GM23338 (cell line): ENCODE results near the gene XXYLT1. TPM values are rescaled to one million over a fixed set of nuclear protein-coding genes. Genes with fewer than 3 reads are reported as not detected.

Experiments used
- ATAC-seq: fragments of 200-7000 bp; cut with Tn5 transposase; 3 replicates; pipeline ENCODE4 v1.9.1; 2020
- DNase-seq: peaks from one replicate; pipeline ENCODE4 v3.0.0-alpha.2; 2015; ENCODE audit warnings: low spot score
- H2AFZ ChIP-seq: fragments of 200-600 bp; sonication (generic); 2 replicates; pipeline ENCODE4 v1.8.0; 2016; ENCODE audit warnings: antibody characterized with exemption, mild to moderate bottlenecking, moderate library complexity
- H3F3A ChIP-seq: fragments of 200-600 bp; sonication (generic); replicated peaks from 2 replicates; pipeline ENCODE4 v1.8.0; 2017; ENCODE audit warnings: antibody characterized with exemption, mixed run types, low read depth
- H3K27ac ChIP-seq: fragments of 200-600 bp; sonication (generic); 2 replicates; pipeline ENCODE4 v1.6.1; 2016; ENCODE audit warnings: low read depth
- H3K27me3 ChIP-seq: fragments of 200-600 bp; sonication (generic); 2 replicates; pipeline ENCODE4 v1.8.0; 2016; ENCODE audit warnings: mild to moderate bottlenecking, mixed run types, moderate library complexity; ENCODE audit not compliant: insufficient read depth
- H3K36me3 ChIP-seq: fragments of 200-600 bp; sonication (generic); 2 replicates; pipeline ENCODE4 v1.8.0; 2016; ENCODE audit warnings: mild to moderate bottlenecking; ENCODE audit not compliant: insufficient read depth
- H3K4me1 ChIP-seq: fragments of 200-600 bp; sonication (generic); 2 replicates; pipeline ENCODE4 v1.8.0; 2016; ENCODE audit warnings: mild to moderate bottlenecking, moderate library complexity; ENCODE audit not compliant: insufficient read depth
- H3K4me2 ChIP-seq: fragments of 200-600 bp; sonication (generic); 2 replicates; pipeline ENCODE4 v1.7.1; 2017; ENCODE audit warnings: mixed run types
- H3K4me3 ChIP-seq: fragments of 200-600 bp; sonication (generic); 2 replicates; pipeline ENCODE4 v1.6.1; 2016; ENCODE audit warnings: mixed run types
- H3K79me2 ChIP-seq: fragments of 200-600 bp; sonication (generic); replicated peaks from 2 replicates; pipeline ENCODE4 v1.8.0; 2017; ENCODE audit warnings: mild to moderate bottlenecking; ENCODE audit not compliant: insufficient read depth
- H3K9me2 ChIP-seq: fragments of 200-600 bp; sonication (generic); 2 replicates; pipeline ENCODE4 v1.8.0; 2017; ENCODE audit not compliant: insufficient read depth
- H4K20me1 ChIP-seq: fragments of 200-600 bp; sonication (generic); replicated peaks from 2 replicates; pipeline ENCODE4 v1.8.0; 2017; ENCODE audit warnings: mild to moderate bottlenecking; ENCODE audit not compliant: insufficient read depth
- H3K27ac Mint-ChIP-seq: 2 replicates; pipeline ENCODE4 v1.8.0; 2020; ENCODE audit warnings: inconsistent platforms, mild to moderate bottlenecking, moderate library complexity, mixed read lengths
- H3K27me3 Mint-ChIP-seq: 3 replicates; pipeline ENCODE4 v1.8.0; 2022; ENCODE audit warnings: low read depth, mild to moderate bottlenecking, moderate library complexity, mixed read lengths, inconsistent platforms; ENCODE audit not compliant: insufficient read depth, poor library complexity
- H3K36me3 Mint-ChIP-seq: 3 replicates; pipeline ENCODE4 v1.8.0; 2021; ENCODE audit warnings: low read depth, mild to moderate bottlenecking, inconsistent platforms, moderate library complexity, mixed read lengths
- H3K4me1 Mint-ChIP-seq: 3 replicates; pipeline ENCODE4 v1.8.0; 2020; ENCODE audit warnings: mild to moderate bottlenecking, inconsistent platforms, mixed read lengths
- H3K4me3 Mint-ChIP-seq: 3 replicates; pipeline ENCODE4 v1.8.0; 2021; ENCODE audit warnings: moderate library complexity, mild to moderate bottlenecking, inconsistent platforms, mixed read lengths
- H3K9me3 Mint-ChIP-seq: 3 replicates; pipeline ENCODE4 v1.8.0; 2020; ENCODE audit warnings: moderate library complexity, mild to moderate bottlenecking, inconsistent platforms, mixed read lengths
- CREB1 ChIP-seq: fragments of 250-450 bp; sonication (Bioruptor Pico); IDR thresholded peaks from 2 replicates; pipeline ENCODE4 v1.5.0; 2020; ENCODE audit warnings: low read depth, mild to moderate bottlenecking, moderate library complexity
- JUNB ChIP-seq: IDR thresholded peaks from one replicate; pipeline ENCODE4 v1.6.1; 2016; ENCODE audit warnings: antibody characterized with exemption; ENCODE audit not compliant: unreplicated experiment
- NANOG ChIP-seq: IDR thresholded peaks from 2 replicates; pipeline ENCODE4 v1.6.1; 2016; ENCODE audit warnings: antibody characterized with exemption, borderline replicate concordance
- POLR2AphosphoS5 ChIP-seq: IDR thresholded peaks from 2 replicates; pipeline ENCODE4 v1.6.1; 2016; ENCODE audit warnings: antibody characterized with exemption, low read depth
- STAT1 ChIP-seq: IDR thresholded peaks from one replicate; pipeline ENCODE4 v1.6.1; 2016; ENCODE audit warnings: antibody characterized with exemption; ENCODE audit not compliant: unreplicated experiment
- ZNF114 ChIP-seq: fragments of 250-450 bp; sonication (Bioruptor Pico); IDR thresholded peaks from 2 replicates; pipeline ENCODE4 v1.5.0; 2020; ENCODE audit warnings: mild to moderate bottlenecking, moderate library complexity
- ZNF331 ChIP-seq: fragments of 250-450 bp; sonication (Bioruptor Pico); IDR thresholded peaks from 2 replicates; pipeline ENCODE4 v1.5.0; 2020; ENCODE audit warnings: low read depth, mild to moderate bottlenecking, moderate library complexity
- polyA plus RNA-seq: library from polyadenylated mRNA; unstranded; fragments of >200 nt; fragmentation: Nextera tagmentation; extraction: Ambion mirVana; gene quantifications from 2 replicates; pipeline ENCODE4 v1.2.1, GENCODE V29; 2016
- total RNA-seq: library from RNA; depleted of rRNA; stranded (reverse); fragments of >200 nt; shearing (Covaris generic); gene quantifications from 2 replicates; pipeline ENCODE4 v1.2.3, GENCODE V29; 2014
- TF ChIP-seq, protein P1 (sequence below): fragments of 250-450 bp; sonication (Bioruptor Pico); IDR thresholded peaks from 2 replicates; pipeline ENCODE4 v1.5.0; 2020; ENCODE audit warnings: mild to moderate bottlenecking, moderate library complexity

Gene XXYLT1
- total and polyA plus RNA-seq, 2 experiments from 2014 or later: 13.5 to 34.8 TPM

DNA sequence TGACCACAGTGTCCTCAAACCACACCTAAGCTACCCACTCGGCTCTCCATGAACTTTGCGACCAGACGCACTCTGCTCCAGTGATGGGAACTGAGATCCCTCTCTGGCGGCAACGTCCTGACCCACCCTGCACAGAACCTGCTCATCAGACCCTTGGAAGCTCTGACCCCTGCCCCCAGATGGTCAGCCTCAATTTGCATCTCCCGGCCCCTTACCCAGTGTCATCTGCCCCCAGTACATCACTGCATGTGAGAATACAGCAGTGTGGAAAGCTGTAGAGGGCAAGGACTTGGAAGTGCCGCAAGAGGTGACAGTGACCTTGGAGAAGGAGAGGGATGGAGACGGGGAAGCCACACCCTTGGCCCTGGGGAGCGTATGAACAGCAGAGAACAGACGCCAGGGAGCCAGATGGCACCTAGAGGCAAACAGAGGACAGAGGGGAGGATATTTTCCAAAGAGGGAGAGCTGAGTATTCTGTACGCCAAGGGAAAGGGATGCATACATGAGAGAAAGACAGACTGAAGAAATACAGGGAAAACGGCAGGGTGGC is 192.0 kb downstream of the XXYLT1 start:
- Histone ChIP-seq H3K4me1 (peaks cover 10% of the 10 kb centered on the region; the same call in 1 of the 2 replicates), H3F3A (no peaks in the 10 kb centered on the region), H3K27me3 (no peaks in the 10 kb centered on the region), H3K4me2 (no peak overlapping the region), H4K20me1 (no peaks in the 10 kb centered on the region), H3K27ac (no peak overlapping the region), H3K79me2 (no peaks in the 10 kb centered on the region), H2AFZ (no peak overlapping the region), H3K9me2 (no peaks in the 10 kb centered on the region), H3K4me3 (no peak overlapping the region), H3K36me3 (no peaks in the 10 kb centered on the region)
- TF ChIP-seq ZNF331 (CRISPR knock-in tag): no peak
- TF ChIP-seq, protein P1, sequence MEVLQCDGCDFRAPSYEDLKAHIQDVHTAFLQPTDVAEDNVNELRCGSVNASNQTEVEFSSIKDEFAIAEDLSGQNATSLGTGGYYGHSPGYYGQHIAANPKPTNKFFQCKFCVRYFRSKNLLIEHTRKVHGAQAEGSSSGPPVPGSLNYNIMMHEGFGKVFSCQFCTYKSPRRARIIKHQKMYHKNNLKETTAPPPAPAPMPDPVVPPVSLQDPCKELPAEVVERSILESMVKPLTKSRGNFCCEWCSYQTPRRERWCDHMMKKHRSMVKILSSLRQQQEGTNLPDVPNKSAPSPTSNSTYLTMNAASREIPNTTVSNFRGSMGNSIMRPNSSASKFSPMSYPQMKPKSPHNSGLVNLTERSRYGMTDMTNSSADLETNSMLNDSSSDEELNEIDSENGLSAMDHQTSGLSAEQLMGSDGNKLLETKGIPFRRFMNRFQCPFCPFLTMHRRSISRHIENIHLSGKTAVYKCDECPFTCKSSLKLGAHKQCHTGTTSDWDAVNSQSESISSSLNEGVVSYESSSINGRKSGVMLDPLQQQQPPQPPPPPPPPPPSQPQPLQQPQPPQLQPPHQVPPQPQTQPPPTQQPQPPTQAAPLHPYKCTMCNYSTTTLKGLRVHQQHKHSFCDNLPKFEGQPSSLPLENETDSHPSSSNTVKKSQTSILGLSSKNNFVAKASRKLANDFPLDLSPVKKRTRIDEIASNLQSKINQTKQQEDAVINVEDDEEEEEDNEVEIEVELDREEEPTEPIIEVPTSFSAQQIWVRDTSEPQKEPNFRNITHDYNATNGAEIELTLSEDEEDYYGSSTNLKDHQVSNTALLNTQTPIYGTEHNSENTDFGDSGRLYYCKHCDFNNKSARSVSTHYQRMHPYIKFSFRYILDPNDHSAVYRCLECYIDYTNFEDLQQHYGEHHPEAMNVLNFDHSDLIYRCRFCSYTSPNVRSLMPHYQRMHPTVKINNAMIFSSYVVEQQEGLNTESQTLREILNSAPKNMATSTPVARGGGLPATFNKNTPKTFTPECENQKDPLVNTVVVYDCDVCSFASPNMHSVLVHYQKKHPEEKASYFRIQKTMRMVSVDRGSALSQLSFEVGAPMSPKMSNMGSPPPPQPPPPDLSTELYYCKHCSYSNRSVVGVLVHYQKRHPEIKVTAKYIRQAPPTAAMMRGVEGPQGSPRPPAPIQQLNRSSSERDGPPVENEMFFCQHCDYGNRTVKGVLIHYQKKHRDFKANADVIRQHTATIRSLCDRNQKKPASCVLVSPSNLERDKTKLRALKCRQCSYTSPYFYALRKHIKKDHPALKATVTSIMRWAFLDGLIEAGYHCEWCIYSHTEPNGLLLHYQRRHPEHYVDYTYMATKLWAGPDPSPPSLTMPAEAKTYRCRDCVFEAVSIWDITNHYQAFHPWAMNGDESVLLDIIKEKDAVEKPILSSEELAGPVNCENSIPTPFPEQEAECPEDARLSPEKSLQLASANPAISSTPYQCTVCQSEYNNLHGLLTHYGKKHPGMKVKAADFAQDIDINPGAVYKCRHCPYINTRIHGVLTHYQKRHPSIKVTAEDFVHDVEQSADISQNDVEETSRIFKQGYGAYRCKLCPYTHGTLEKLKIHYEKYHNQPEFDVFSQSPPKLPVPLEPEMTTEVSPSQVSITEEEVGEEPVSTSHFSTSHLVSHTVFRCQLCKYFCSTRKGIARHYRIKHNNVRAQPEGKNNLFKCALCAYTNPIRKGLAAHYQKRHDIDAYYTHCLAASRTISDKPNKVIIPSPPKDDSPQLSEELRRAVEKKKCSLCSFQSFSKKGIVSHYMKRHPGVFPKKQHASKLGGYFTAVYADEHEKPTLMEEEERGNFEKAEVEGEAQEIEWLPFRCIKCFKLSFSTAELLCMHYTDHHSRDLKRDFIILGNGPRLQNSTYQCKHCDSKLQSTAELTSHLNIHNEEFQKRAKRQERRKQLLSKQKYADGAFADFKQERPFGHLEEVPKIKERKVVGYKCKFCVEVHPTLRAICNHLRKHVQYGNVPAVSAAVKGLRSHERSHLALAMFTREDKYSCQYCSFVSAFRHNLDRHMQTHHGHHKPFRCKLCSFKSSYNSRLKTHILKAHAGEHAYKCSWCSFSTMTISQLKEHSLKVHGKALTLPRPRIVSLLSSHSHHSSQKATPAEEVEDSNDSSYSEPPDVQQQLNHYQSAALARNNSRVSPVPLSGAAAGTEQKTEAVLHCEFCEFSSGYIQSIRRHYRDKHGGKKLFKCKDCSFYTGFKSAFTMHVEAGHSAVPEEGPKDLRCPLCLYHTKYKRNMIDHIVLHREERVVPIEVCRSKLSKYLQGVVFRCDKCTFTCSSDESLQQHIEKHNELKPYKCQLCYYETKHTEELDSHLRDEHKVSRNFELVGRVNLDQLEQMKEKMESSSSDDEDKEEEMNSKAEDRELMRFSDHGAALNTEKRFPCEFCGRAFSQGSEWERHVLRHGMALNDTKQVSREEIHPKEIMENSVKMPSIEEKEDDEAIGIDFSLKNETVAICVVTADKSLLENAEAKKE (CRISPR knock-in tag): no peak
- no peak for TF ChIP-seq NANOG
- TF ChIP-seq ZNF114 (CRISPR knock-in tag): no peak
- TF ChIP-seq JUNB: no peak
- no peak for TF ChIP-seq CREB1
- TF ChIP-seq POLR2AphosphoS5: no peak
- TF ChIP-seq STAT1: no peak
- Mint-ChIP-seq H3K4me1 (peaks cover 46% of the 10 kb centered on the region), H3K9me3 (no peaks in the 10 kb centered on the region), H3K27me3 (peaks cover 16% of the 10 kb centered on the region), H3K4me3 (no peak overlapping the region), H3K27ac (no peak overlapping the region), H3K36me3 (no peaks in the 10 kb centered on the region)
- DNase-seq (no peak), ATAC-seq (no peak)
